AG09319 (cell line): Measurements from ENCODE around the gene TMEM109.

Source experiments
- DNase-seq: peaks from one replicate; pipeline ENCODE4 v3.0.0-alpha.2; 2010; ENCODE audit warnings: low read depth; ENCODE audit errors: extremely low read depth
- TF ChIP-seq, protein P1 (sequence below): IDR thresholded peaks from 2 replicates; pipeline ENCODE4 v1.5.1; 2011; ENCODE audit warnings: low read depth, mild to moderate bottlenecking, inconsistent platforms, low read length, moderate library complexity

Gene TMEM109

DNA sequence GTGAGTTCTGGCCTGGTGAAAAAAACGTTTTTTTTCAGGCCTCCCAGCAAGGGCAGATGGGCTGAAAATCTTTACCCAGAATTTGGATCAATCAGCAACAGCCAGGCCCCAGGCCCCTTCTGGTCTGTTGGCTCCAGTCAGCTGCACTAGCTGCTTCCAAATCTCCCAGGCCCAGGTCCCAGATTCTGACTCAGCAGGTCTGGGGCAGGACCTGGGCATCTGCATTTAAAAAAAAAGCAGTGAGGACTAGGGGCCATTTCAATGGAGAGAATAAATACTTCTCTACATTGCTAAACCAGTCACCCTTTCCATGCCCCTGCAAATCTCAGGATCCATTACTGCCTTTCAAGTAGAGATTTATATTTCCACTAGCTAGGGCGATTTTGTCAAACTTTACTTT lies 33.7 kb downstream of the TMEM109 start:
- no peak for DNase-seq
- TF ChIP-seq, protein P1, sequence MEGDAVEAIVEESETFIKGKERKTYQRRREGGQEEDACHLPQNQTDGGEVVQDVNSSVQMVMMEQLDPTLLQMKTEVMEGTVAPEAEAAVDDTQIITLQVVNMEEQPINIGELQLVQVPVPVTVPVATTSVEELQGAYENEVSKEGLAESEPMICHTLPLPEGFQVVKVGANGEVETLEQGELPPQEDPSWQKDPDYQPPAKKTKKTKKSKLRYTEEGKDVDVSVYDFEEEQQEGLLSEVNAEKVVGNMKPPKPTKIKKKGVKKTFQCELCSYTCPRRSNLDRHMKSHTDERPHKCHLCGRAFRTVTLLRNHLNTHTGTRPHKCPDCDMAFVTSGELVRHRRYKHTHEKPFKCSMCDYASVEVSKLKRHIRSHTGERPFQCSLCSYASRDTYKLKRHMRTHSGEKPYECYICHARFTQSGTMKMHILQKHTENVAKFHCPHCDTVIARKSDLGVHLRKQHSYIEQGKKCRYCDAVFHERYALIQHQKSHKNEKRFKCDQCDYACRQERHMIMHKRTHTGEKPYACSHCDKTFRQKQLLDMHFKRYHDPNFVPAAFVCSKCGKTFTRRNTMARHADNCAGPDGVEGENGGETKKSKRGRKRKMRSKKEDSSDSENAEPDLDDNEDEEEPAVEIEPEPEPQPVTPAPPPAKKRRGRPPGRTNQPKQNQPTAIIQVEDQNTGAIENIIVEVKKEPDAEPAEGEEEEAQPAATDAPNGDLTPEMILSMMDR, result no peak

DNA sequence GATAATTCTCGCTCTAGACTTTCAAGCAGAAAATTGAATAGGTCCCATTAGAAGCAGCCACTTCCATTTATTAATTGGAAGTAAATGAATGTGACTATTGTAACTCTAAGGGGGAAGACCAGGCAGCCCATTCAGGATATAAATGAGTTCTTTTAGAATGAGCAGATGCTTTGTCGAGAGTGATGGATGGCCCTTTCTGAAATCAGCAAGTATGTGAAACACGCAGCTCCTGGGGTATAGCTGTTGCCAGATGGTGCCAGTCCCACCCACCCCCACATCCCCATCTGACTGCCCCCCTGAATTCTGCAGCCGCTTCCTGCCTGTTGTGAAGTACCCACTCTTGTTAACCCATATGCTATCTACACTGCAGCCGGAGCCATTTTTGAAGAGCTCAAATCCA lies 34.3 kb downstream of the TMEM109 start:
- DNase-seq, result no peak
- TF ChIP-seq, protein P1, result no peak

DNA sequence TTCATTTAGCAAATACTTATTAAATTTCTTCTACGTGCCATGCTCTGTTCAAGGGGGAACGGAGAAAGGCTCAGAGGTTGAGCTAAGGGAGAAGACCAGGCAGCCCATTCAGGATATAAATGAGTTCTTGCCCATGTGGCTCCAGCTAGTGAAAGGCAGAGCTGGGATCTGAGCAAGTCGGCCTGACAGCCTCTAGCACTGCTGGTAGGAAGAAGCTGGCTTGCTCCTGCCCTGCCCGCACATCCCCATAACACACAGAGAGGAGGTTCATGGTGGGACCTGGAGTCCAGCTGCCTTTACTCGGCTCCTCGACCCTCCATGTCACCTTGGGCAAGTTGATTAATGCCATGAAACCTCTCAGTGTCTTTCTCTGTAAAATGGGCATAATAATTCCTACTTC lies 36.1 kb downstream of the TMEM109 start:
- TF ChIP-seq, protein P1, result no peak

DNA sequence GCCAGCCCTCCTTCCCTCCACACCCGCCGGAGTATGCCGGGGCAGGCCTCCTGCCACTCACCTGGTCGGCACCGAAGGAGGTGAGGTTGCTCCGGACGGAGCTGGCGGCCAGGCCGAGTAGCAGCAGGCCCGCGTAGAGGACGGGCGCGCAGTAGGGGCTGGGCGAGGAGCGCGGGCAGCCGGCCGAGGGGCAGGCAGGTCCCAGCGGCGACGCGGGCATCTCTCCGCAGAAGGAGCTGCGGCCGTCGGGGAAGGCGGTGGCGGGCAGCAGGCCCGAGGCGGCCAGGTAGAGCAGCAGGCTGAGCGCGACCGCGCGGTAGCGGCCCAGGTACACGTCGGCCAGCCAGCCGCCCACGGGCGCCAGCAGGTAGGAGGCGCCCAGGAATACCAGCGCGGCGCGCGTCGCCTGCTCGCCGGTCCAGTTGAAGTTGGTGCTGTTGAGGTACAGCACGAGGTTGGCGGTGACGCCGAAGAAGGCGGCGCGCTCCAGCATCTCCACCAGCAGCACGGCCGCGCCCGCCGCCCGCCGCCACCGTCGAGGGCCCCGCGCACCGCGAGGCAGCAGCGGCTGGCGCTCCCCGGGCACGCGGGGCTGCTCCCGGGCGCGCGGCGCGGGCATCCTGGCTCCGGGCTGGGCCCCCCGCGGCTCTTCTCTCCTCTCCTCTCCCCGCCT lies 37.1 kb downstream of the TMEM109 start:
- DNase-seq, result no peak
- TF ChIP-seq, protein P1, result no peak

More for the DNA sequence above, 36.1 kb downstream of the TMEM109 start:
- no peak for DNase-seq

DNA sequence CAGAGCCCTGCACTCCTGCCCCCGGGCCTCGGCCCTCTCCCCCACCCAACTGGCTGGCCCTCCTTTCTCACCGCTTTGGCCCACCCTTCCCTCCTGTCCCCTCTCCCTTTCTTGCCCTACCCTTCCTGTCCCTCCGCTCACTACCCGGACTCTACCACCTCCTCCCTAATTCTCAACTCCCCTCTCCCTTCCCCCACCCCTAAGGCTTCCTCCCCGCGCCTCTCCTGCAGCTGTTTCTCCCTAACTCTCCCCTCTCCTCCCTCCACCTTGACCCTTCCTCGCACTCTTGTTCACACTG lies 37.6 kb downstream of the TMEM109 start:
- TF ChIP-seq, protein P1, result no peak
- no peak for DNase-seq

DNA sequence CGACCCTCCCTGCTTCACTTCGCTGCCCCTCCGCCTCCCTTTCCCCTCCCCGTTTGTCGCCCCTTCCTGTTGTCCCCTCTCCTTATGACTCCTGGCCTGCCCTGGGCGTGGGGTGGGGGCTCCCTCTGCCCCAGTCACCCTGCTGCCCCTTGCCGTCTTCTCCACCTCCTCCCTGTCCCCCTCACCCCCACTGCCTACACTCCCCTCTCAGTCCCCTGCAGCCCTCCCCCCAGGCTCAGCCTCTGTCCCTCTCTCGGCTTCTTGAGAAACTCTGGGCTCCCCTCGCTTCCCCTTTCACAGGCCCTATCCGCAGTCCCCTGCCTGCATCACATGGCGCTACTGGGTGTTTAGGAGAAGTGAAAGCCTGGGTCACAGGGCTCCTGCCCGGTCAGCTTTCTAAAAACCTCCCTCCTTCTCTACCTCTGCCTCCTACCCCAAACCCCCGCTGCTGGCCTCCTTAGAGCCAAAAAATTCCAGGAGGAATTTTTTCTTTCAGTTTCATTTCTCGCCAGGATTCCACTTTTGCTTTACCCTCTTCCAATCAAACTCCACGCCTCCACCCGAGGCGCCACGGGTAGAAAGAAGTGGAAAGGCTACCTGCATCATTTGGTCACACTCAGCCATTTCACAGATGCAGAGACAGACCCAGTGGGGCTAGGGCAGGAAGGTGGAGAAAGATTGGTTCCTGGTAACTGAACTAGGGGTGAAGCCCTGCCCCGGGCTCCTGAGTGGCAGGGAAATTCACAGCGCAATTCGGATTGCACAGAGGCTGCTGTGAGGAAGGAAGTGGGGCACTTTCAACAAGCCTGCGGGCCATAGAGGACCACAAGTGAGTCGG lies 38.2 kb downstream of the TMEM109 start, which contains the start of gene SLC15A3:
Gene SLC15A3, minus strand, starts transcription at position 273 of the 838 bp plus-strand sequence. CDS start 625 bp downstream, outside the sequence.
- DNase-seq, result no peak
- TF ChIP-seq, protein P1, result no peak

DNA sequence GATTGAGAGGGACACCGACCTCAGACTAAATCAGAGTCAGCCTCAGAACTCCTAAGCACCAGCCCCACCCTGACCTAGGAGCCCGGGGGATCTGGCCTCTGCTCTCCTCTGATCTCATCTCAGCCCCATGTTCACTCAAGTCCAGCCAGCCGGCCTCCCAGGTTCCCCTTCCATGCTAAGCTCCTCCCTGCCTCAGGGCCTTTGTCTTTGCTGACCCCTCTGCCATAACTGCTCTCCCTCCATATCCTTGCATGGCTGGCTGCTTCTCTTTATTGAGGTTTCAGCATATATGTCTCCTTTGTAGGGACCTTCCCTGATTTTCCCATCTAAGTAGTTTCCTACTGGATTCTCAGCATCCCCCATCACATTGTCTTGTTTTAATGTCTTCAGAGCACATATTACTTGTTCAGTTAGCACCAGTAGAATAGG lies 38.8 kb downstream of the TMEM109 start:
- no peak for DNase-seq
- TF ChIP-seq, protein P1, result no peak
